SK-N-MC (cell line): ENCODE results near the gene MEN1.

Experiments used
- EZH2 ChIP-seq: fragments of 200-600 bp; sonication (generic); IDR thresholded peaks from one replicate; pipeline ENCODE4 v1.6.1; 2017; ENCODE audit warnings: antibody characterized with exemption
- POLR2AphosphoS5 ChIP-seq: IDR thresholded peaks from 2 replicates; pipeline ENCODE4 v1.6.1; 2012; ENCODE audit warnings: mild to moderate bottlenecking, low read depth, low read length, borderline replicate concordance

- TF ChIP-seq POLR2AphosphoS5 (no peak), EZH2 (no peak)
Measured at GRCh38 chr11:64839335-64839734, 29.0 kb upstream of the MEN1 start.
